Measurements from ENCODE around the gene ATP11A. TPM values are rescaled to one million over a fixed set of nuclear protein-coding genes. Genes with fewer than 3 reads are reported as not detected.
"Not testable (repeated sequence)": the region's sequence is repeated elsewhere in the genome, so short reads cannot be mapped to it uniquely, and the experiment has no call there.

ATP11A gene
- total and polyA plus RNA-seq, 8 donors: 9.3 to 51.0 (median 30.5) TPM

GRCh38 chr13:112680741-112681360, 9.0 kb upstream of the ATP11A start:
- no peak for FAIRE-seq

GRCh38 chr13:112683581-112683980, 6.3 kb upstream of the ATP11A start:
- no peak for TF ChIP-seq CTCF (IDR thresholded peaks at IDR 0.05)
- Histone ChIP-seq H3K27me3 (no peaks in the 10 kb centered on the region), H3K4me3 (no peak overlapping the region), H3K4me1 (peaks cover 0 to 3% (median 0%) of the 10 kb centered on the region in 3 donors), H3K36me3 (no peaks in the 10 kb centered on the region), H3K27ac (no peak overlapping the region), H3K9me3 (no peaks in the 10 kb centered on the region)
- intact Hi-C loops (cut with DNase I): no loop called here
- no peak for DNase-seq
- 78 to 86% methylated on average over 10 of the region's 10 CpGs for WGBS, 2 donors
- FAIRE-seq: no peak
- no peak for ATAC-seq

More at GRCh38 chr13:112680741-112681360, 9.0 kb upstream of the ATP11A start:
- Histone ChIP-seq H3K27ac (no peak overlapping the region), H3K27me3 (no peaks in the 10 kb centered on the region), H3K36me3 (no peaks in the 10 kb centered on the region), H3K4me1 (no peaks in the 10 kb centered on the region), H3K9me3 (no peaks in the 10 kb centered on the region), H3K4me3 (no peak overlapping the region)
- TF ChIP-seq CTCF (IDR thresholded peaks at IDR 0.05): no peak
- intact Hi-C loops (cut with DNase I): no loop called here
- DNase-seq (no peak), ATAC-seq (no peak)
- 79 to 89% methylated on average over 17 of the region's 17 CpGs for WGBS, 2 donors

GRCh38 chr13:112684071-112684845, 5.6 kb upstream of the ATP11A start:
- H3K9me3 ChIP-seq: no peaks in the 10 kb centered on the region
- 87 to 92% methylated on average over 18 of the region's 18 CpGs for WGBS, 2 donors
- no peaks in the 10 kb centered on the region for H3K36me3 ChIP-seq
- peaks cover 0 to 3% (median 0%) of the 10 kb centered on the region in 3 donors for H3K4me1 ChIP-seq
- no peak overlapping the region for H3K4me3 ChIP-seq
- H3K27me3 ChIP-seq: no peaks in the 10 kb centered on the region
- TF ChIP-seq CTCF (IDR thresholded peaks at IDR 0.05): no peak
- no peak for FAIRE-seq
- no peak overlapping the region for H3K27ac ChIP-seq
- intact Hi-C loops (cut with DNase I): no loop called here
- ATAC-seq: no peak
- DNase-seq: no peak

- H3K4me3 ChIP-seq; H3K4me1 ChIP-seq; H3K36me3 ChIP-seq; H3K9me3 ChIP-seq; H3K27me3 ChIP-seq; FAIRE-seq; intact Hi-C loops (cut with DNase I): not testable (repeated sequence)
- peak; percentile 3 to 18 (median 12) for ATAC-seq
- DNase-seq: peak in 1 of 6 donors; percentile 46
- H3K27ac ChIP-seq: peak overlapping the region in 3 of 4 donors; percentile 45 to 76 (median 68)
- 44 to 50% methylated on average over 9 of the region's 9 CpGs for WGBS, 2 donors
Measured at GRCh38 chr13:112685189-112685805, 4.5 kb upstream of the ATP11A start.

- no peaks in the 10 kb centered on the region for H3K36me3 ChIP-seq
- peak overlapping the region in 3 of 4 donors; percentile 45 to 76 (median 68) for H3K27ac ChIP-seq
- FAIRE-seq: no peak
- 55 to 59% methylated on average over 4 of the region's 4 CpGs for WGBS, 2 donors
- H3K4me3 ChIP-seq: no peak overlapping the region
- peaks cover 0 to 3% (median 0%) of the 10 kb centered on the region in 3 donors for H3K4me1 ChIP-seq
- H3K27me3 ChIP-seq: no peaks in the 10 kb centered on the region
- ATAC-seq: peak in 2 of 4 donors; percentile 13 to 26
- DNase-seq: peak in 1 of 6 donors; percentile 24
- intact Hi-C loops (cut with DNase I): no loop called here
- TF ChIP-seq CTCF (IDR thresholded peaks at IDR 0.05): no peak
- H3K9me3 ChIP-seq: no peaks in the 10 kb centered on the region
Measured at GRCh38 chr13:112685896-112686295, 3.9 kb upstream of the ATP11A start.

Measured in pancreas (tissue), 10 donors.